Activated naive CD8-positive, alpha-beta T cell treated with anti-CD3 and anti-CD28 coated beads for 36 hours (primary cell): ENCODE results near the gene KDM4C. TPM values are rescaled to one million over a fixed set of nuclear protein-coding genes. Genes with fewer than 3 reads are reported as not detected.

Experiments used
- DNase-seq: peaks from one replicate; pipeline ENCODE4 v3.0.0; 2021
- H3K27ac Mint-ChIP-seq: one replicate; pipeline ENCODE4 v1.8.0; 2022; ENCODE audit warnings: mild to moderate bottlenecking, moderate library complexity, mixed read lengths
- H3K27me3 Mint-ChIP-seq: one replicate; pipeline ENCODE4 v1.8.0; 2022; ENCODE audit warnings: mild to moderate bottlenecking, mixed read lengths
- H3K36me3 Mint-ChIP-seq: one replicate; pipeline ENCODE4 v1.8.0; 2021; ENCODE audit warnings: mild to moderate bottlenecking, mixed read lengths
- H3K4me1 Mint-ChIP-seq: one replicate; pipeline ENCODE4 v1.8.0; 2021; ENCODE audit warnings: mixed read lengths
- H3K4me3 Mint-ChIP-seq: one replicate; pipeline ENCODE4 v1.8.0; 2022; ENCODE audit warnings: mild to moderate bottlenecking, moderate library complexity, mixed read lengths
- H3K9me3 Mint-ChIP-seq: one replicate; pipeline ENCODE4 v1.8.0; 2022; ENCODE audit warnings: mixed read lengths
- total RNA-seq, 2 experiments: library from RNA; stranded (reverse); gene quantifications; one replicate each; pipeline ENCODE4 v1.2.3, GENCODE V29; 2021

The KDM4C gene
- total RNA-seq, 2 experiments from 2014 or later, result 22.7 to 22.9 TPM

DNA sequence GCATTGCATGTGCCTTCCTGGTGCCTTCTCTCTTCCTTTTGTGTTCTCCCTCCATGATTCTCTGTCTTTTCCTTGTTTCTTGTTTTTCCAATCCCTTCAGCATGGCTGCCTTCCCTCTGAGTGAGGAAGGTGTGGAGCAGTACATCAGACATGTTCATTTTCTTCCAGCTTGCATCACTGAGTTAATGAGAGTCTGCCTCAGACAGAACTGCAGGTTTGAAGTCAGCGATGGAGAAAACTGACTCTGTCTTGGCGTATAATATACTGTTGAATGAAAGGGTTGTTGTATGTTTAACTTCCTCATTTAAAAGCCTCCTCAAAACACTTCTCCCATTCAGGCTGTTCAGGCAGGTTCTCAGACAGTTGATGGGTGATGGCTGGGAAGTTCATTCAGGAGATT lies 129.3 kb downstream of the KDM4C start:
- no peak for DNase-seq
- Mint-ChIP-seq H3K27me3 (no peaks in the 10 kb centered on the region), H3K27ac (no peak overlapping the region), H3K4me1 (peaks cover 18% of the 10 kb centered on the region), H3K9me3 (no peaks in the 10 kb centered on the region), H3K4me3 (no peak overlapping the region), H3K36me3 (peaks cover 33% of the 10 kb centered on the region)

DNA sequence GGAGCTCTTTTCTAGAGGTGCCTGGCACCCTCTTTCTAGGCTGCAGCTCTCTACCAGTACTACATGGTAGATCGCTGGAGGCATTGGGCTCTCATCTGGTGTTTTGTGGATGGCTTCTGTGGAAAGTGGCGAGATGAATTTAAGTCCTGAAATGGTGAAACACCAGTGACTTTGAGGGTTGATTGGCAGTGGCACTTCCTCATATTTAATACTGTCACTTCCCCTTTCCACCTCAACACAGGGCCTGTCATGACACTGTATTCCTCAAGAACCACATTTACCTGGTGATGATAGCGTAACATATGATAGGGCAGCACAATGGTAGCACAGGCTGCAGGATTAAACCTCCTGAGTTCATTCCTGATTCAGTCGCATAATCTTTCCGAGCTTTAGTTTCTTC lies 132.1 kb downstream of the KDM4C start:
- Mint-ChIP-seq H3K27ac (no peak overlapping the region), H3K4me1 (peaks cover 26% of the 10 kb centered on the region), H3K4me3 (no peak overlapping the region), H3K27me3 (no peaks in the 10 kb centered on the region), H3K36me3 (peaks cover 40% of the 10 kb centered on the region), H3K9me3 (no peaks in the 10 kb centered on the region)
- no peak for DNase-seq

DNA sequence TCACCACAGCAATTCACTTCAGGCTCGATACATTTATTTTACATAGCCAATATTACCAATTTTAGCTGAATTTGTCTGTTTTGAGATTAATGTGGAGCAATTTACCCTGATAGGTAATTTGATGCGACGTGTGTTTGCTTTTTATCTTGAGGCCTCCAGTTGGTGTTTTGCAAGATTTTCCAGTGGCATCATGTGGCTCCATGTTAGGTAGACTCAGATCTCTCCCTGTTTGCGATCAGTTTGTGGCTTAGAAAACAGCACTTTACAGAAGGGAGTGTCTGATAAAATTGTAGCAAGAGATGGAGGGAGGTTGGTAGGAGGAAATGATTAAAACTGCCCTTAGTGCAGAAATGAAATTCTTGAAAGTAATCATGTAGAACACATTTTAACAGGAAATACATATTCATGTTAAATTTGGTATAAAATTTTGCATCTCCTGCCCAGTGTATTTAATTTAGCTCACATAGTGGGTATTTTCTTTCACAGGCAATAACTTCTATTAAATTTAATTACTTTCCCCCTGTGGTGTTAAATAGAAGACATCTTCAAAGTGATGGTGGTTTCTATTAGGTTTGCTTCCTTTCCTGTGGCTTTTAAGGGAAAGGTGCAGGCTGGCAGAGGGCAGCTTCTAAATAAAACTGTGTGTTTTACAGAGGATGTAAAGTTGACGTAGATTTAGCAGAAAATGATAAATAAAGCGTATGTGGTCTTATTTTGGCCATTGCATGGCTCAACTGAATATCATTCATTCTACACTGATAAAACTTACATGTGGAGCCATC lies 135.8 kb downstream of the KDM4C start:
- peaks cover 46% of the 10 kb centered on the region for H3K4me1 Mint-ChIP-seq
- peak overlapping the region; percentile 90 for H3K27ac Mint-ChIP-seq
- no peak overlapping the region for H3K4me3 Mint-ChIP-seq
- H3K27me3 Mint-ChIP-seq, result no peaks in the 10 kb centered on the region
- no peak for DNase-seq
- H3K9me3 Mint-ChIP-seq, result no peaks in the 10 kb centered on the region
- H3K36me3 Mint-ChIP-seq, result peaks cover 41% of the 10 kb centered on the region

DNA sequence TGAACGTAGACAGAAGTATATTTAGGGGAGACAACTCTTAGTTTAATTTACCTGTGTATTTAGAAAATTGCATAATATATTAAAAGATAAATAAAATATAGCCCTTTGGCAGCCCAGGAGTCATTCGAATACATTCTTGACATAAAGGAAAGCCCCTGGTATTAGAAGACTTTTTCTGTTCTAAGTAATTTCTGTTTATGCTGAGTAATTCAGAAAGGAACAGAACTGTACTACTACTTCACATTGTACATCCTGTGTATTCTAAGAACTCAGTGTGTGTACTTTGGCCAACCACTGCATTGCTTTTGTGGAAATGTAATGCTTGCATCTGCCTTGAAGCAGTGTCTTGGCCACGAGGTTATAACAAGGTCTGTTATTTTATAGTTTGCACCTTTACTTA lies 136.4 kb downstream of the KDM4C start:
- H3K4me3 Mint-ChIP-seq, result no peak overlapping the region
- peak; percentile 26 for DNase-seq
- H3K36me3 Mint-ChIP-seq, result peaks cover 41% of the 10 kb centered on the region

DNA sequence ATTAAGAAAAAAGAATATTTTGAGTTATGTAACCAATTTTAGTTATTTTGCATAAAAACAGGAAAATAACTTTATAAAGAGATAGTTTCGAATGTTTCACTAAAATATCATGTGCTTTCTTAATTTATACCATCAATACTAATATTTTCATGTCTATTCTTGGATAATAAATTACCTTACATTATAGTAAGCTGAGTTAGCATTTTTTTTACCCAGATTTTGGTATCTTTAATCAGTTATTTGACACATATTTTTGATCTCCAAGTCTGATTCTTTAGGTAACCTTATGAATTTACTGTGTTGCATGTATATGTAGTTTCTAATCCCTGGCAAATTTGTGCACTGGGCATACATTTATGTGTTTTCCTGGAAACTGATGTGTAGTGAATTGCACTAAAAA lies 138.0 kb downstream of the KDM4C start:
- Mint-ChIP-seq H3K4me3 (no peak overlapping the region), H3K36me3 (peaks cover 33% of the 10 kb centered on the region), H3K27me3 (no peaks in the 10 kb centered on the region), H3K4me1 (peaks cover 52% of the 10 kb centered on the region), H3K27ac (no peak overlapping the region), H3K9me3 (no peaks in the 10 kb centered on the region)
- DNase-seq, result no peak

More for the DNA sequence above, 136.4 kb downstream of the KDM4C start:
- peak overlapping the region; percentile 90 for H3K27ac Mint-ChIP-seq
- H3K4me1 Mint-ChIP-seq, result peaks cover 50% of the 10 kb centered on the region
- H3K9me3 Mint-ChIP-seq, result no peaks in the 10 kb centered on the region
- H3K27me3 Mint-ChIP-seq, result no peaks in the 10 kb centered on the region

DNA sequence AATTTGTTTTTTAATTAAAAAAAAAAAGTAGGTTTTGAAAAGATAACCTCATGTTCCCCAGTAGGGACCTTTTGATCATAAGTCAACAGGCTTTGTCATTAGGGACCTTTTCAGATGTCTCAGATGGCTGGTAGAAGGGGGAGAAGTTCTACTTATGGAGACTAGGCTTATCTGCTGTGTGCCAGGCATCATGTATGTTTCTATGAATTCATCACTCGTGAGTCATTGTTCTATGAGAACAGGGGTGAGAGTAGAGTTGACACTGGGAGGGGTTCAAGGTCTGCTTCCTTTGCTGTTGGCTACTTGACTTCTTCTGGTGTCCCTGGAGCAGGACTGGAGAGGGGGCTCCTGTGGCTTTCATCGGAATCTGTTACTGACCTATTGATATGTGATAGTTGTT lies 138.8 kb downstream of the KDM4C start:
- no peak overlapping the region for H3K4me3 Mint-ChIP-seq
- peaks cover 54% of the 10 kb centered on the region for H3K4me1 Mint-ChIP-seq
- H3K27ac Mint-ChIP-seq, result no peak overlapping the region
- no peaks in the 10 kb centered on the region for H3K9me3 Mint-ChIP-seq
- H3K27me3 Mint-ChIP-seq, result no peaks in the 10 kb centered on the region
- DNase-seq, result no peak
- H3K36me3 Mint-ChIP-seq, result peaks cover 32% of the 10 kb centered on the region

DNA sequence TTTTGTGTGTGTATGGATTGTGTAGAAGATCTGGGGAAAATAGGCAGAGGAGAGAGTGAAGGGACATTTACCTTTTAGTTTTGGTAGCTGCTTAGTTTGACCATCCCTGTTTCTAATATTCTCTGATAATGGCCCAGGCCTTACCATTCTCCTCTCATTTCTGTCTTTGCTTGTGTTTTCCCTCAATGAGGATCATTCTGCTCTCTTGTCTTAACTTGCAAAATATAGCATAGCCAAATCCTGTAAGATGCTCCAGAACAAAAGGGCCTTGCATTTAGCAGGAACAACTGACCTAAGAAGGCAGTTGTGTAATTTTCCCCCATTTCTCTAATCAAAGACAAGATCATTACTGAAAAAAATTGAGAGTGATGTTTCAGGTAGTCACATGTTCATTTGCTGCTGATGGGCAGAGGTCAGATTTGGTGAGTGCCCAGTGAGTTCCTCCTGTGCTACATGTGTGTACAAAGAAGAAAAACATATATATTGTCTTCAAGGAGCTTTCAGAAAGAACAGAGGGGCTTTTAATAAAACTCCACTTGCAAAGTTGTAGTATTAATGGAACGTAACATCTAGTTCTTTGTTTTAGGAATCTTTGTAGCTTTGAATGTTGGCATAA lies 139.5 kb downstream of the KDM4C start:
- Mint-ChIP-seq H3K4me1 (peaks cover 60% of the 10 kb centered on the region), H3K27me3 (no peaks in the 10 kb centered on the region), H3K9me3 (no peaks in the 10 kb centered on the region), H3K4me3 (no peak overlapping the region), H3K27ac (no peak overlapping the region), H3K36me3 (peaks cover 33% of the 10 kb centered on the region)
- DNase-seq, result no peak

DNA sequence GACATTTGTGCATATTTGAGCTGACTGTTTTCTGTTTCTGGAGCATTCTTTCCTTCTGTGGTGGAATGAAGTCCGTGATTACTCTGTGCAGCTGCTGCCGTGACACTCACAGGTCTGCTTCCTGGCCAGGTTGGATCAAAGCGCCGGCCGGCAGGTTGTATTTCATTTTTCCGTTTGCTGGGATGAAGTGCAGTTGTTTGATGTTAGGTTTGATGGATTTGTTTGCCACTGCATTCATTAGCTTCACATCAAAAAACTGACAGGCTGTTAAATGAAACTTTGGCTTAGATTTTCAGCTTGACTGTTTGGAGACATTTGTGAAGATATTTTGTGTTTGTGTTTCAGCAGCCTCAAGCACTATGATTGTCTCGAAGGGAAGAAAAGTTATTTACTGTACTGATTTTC lies 140.1 kb downstream of the KDM4C start:
- Mint-ChIP-seq H3K9me3 (no peaks in the 10 kb centered on the region), H3K4me3 (no peak overlapping the region), H3K27me3 (no peaks in the 10 kb centered on the region), H3K4me1 (peaks cover 66% of the 10 kb centered on the region), H3K27ac (no peak overlapping the region), H3K36me3 (peaks cover 33% of the 10 kb centered on the region)
- no peak for DNase-seq

DNA sequence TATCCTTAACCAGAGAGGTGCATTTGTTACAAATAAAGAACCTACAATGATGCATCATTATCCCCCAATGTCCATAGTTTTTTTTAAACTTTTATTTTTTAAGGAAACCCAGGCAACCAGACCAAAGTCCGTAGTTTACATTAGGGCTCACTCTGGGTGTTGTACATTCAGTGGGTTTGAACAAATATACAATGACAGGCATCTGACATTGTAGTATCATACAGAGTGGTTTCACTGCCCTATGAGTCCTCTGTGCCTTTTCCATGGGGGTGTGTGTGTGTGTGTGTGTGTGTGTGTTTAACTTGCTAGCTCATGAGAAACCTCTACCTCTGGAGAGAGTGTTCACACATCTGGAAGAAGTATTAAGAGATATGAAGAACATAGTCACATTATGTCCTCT lies 141.5 kb downstream of the KDM4C start:
- no peaks in the 10 kb centered on the region for H3K27me3 Mint-ChIP-seq
- no peak for DNase-seq
- peaks cover 55% of the 10 kb centered on the region for H3K4me1 Mint-ChIP-seq
- H3K9me3 Mint-ChIP-seq, result no peaks in the 10 kb centered on the region
- H3K4me3 Mint-ChIP-seq, result no peak overlapping the region
- no peak overlapping the region for H3K27ac Mint-ChIP-seq
- peaks cover 22% of the 10 kb centered on the region for H3K36me3 Mint-ChIP-seq

DNA sequence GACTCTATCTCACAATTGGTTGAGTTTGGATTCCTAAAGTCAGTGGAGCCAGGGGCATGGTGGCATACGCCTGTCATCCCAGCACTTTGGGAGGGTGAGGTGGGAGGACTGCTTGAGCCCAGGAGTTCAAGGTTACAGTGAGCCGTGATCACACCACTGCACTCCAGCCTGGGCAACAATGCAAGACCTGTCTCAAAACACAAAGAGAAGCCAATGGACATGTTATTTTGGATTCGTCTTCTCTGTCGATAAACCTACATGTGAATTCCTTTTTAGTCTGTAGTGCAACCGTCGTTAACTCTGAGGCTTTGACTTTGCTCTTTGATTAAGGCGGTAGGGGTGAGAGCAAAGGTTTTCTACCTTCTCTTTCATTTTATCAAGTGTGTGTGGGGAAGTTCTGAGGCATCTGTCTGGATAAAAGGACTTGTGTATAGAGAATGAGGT lies 142.7 kb downstream of the KDM4C start:
- Mint-ChIP-seq H3K4me1 (peaks cover 46% of the 10 kb centered on the region), H3K9me3 (no peaks in the 10 kb centered on the region), H3K4me3 (no peak overlapping the region), H3K27ac (peak overlapping the region; percentile 30), H3K27me3 (no peaks in the 10 kb centered on the region), H3K36me3 (peaks cover 14% of the 10 kb centered on the region)
- DNase-seq, result no peak

DNA sequence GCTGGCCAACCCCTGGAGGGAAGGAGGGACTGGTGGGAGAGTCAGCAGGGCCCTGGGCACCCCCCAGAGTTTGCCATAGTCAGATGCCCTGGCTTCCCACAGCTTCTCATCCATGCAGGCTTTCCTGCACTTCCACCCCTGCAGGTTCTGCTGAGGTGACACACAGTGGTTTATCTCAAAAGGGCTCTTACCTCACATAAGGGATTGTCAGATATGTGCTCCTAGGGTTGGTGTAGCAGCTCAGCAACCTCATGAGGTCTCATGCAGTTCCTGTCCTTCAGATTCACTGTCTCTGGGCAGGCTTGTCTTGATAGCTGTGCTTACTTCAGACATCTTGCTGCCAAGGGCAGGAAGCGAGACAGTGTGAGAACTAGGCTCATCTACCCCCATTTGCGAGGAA lies 143.4 kb downstream of the KDM4C start:
- H3K27ac Mint-ChIP-seq, result peak overlapping the region; percentile 30
- H3K9me3 Mint-ChIP-seq, result no peaks in the 10 kb centered on the region
- H3K4me1 Mint-ChIP-seq, result peaks cover 47% of the 10 kb centered on the region
- H3K4me3 Mint-ChIP-seq, result no peak overlapping the region
- DNase-seq, result no peak
- H3K36me3 Mint-ChIP-seq, result peaks cover 13% of the 10 kb centered on the region
- H3K27me3 Mint-ChIP-seq, result no peaks in the 10 kb centered on the region

DNA sequence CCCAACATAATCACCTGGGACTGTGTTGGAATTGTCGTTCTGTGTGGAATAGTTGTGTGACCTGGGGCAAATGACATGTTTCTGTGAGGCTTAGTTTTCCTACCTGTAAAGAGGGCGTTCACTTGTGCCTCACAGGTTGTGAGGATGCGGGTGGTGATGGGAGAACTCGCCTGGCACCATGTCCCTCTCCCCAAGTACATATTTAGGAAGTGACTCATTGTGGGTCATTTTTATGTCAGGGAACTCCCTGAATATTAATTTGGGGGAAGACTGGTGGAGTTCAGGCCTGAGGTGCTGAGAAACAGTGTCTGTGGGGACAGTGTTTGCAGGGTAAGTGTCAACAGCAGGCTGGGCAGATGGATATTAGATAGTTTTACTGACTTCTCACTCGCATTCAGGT lies 144.7 kb downstream of the KDM4C start:
- no peak overlapping the region for H3K27ac Mint-ChIP-seq
- peaks cover 38% of the 10 kb centered on the region for H3K4me1 Mint-ChIP-seq

DNA sequence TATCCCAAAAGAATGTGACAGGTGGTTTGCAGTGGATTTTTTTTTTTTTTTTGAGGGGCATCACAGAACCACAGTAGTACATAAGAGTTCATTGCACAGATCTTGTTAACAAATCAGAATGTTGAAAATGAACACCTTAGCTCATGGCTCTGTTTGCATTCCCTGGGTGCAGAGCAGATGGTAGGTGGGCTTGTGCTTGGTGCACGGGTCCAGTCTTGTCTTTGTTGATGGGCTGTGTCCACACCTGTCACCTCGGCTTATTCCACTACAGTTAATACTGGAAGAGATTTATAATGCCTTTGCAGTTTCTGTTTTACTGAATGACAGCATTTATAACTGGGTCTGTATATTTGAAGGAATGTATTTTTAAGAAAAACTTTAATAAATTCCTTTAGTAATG lies 146.6 kb downstream of the KDM4C start:
- H3K4me1 Mint-ChIP-seq, result peaks cover 27% of the 10 kb centered on the region

More for the DNA sequence above, 144.7 kb downstream of the KDM4C start:
- Mint-ChIP-seq H3K4me3 (no peak overlapping the region), H3K27me3 (no peaks in the 10 kb centered on the region), H3K9me3 (no peaks in the 10 kb centered on the region), H3K36me3 (peaks cover 6% of the 10 kb centered on the region)
- DNase-seq, result peak; percentile 7

DNA sequence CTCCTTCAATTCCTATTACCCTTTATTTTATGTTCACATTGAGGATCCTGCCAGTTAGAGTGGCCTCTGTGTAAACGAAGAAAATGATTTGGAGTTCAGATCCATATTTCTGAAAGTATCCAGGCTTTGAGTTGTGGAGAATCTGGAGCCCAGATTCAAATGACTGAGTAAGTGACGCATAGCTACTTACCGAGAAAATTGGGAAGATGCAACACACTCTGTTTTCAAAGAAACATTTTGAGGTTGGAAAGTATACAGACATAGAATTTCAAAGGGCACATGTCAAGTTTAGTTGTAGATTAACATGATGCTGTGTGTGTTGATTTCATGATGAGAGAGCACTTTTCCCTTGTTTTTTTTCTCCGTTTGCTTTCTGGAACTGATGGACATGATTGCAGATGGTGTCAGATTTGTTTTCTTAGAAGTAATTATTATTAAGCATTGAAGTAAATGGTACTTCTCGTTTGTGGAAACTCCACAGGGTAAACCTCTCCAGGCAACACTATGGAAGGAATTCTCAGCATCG lies 148.1 kb downstream of the KDM4C start:
- DNase-seq, result no peak
- Mint-ChIP-seq H3K9me3 (no peaks in the 10 kb centered on the region), H3K4me1 (peaks cover 28% of the 10 kb centered on the region), H3K4me3 (no peak overlapping the region), H3K27ac (no peak overlapping the region), H3K36me3 (peaks cover 5% of the 10 kb centered on the region), H3K27me3 (no peaks in the 10 kb centered on the region)

More for the DNA sequence above, 146.6 kb downstream of the KDM4C start:
- no peak for DNase-seq
- Mint-ChIP-seq H3K27ac (no peak overlapping the region), H3K36me3 (peaks cover 6% of the 10 kb centered on the region), H3K9me3 (no peaks in the 10 kb centered on the region), H3K27me3 (no peaks in the 10 kb centered on the region), H3K4me3 (no peak overlapping the region)

DNA sequence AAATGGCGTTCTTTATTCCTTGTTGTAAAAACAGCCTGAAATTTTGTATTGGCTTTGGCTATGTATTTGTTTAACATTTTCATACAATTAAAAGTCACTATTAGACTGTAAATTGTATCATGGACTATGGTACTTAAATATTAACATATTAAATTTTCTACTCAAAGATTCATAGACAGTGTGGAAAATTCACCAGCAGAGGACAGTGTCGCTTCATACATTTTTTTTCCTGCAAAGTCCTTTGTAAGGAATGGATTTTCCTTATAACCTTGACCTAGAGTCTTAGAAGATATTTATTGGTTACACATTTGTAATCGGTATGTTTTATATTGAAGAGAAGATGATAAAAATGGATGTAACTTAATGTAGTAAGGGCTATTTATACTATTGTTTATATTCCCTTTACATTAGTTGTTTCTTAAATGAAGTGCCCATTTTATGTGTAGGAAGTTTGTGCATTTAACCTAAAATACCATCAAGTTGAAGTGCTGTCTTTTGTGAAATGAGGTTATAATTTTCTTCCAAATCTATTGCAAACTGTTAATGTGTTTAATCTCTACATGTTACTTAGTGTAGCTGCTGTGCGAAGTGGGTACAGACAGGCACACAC lies 150.1 kb downstream of the KDM4C start:
- Mint-ChIP-seq H3K9me3 (no peaks in the 10 kb centered on the region), H3K27ac (no peak overlapping the region), H3K36me3 (no peaks in the 10 kb centered on the region), H3K4me1 (peaks cover 15% of the 10 kb centered on the region), H3K4me3 (no peak overlapping the region), H3K27me3 (no peaks in the 10 kb centered on the region)
- DNase-seq, result no peak
